Sigmoid colon (tissue), 7 donors: ENCODE measurements around the gene TMCC3. TPM values are rescaled to one million over a fixed set of nuclear protein-coding genes. Genes with fewer than 3 reads are reported as not detected.

Experiments used
- DNase-seq: peaks from one replicate; pipeline ENCODE4 v3.0.0-alpha.2; 2019
- H3K27ac ChIP-seq, 4 donors: fragments of 200-600 bp; sonication (generic); one replicate each; pipeline ENCODE4 v1.5.1; 2016 to 2019; ENCODE audit warnings: mild to moderate bottlenecking in 1 of 4
- H3K27me3 ChIP-seq, 3 donors: fragments of 200-600 bp; sonication (generic); one replicate each; pipeline ENCODE4 v1.5.1; 2019; ENCODE audit warnings: mild to moderate bottlenecking in 1 of 3
- H3K36me3 ChIP-seq, 4 donors: fragments of 200-600 bp; sonication (generic); one replicate each; pipeline ENCODE4 v1.5.1; 2016 to 2019
- H3K4me1 ChIP-seq, 4 donors: fragments of 200-600 bp; sonication (generic); one replicate each; pipeline ENCODE4 v1.5.1; 2017 to 2019
- H3K4me3 ChIP-seq, 4 donors: fragments of 200-600 bp; sonication (generic); one replicate each; pipeline ENCODE4 v1.5.1; 2017 to 2019; ENCODE audit warnings: mild to moderate bottlenecking in 2 of 4, moderate library complexity in 1 of 4
- H3K9me3 ChIP-seq, 4 donors: fragments of 200-600 bp in 3 of 4; sonication (generic) in 3 of 4; one replicate each; pipeline versions ENCODE4 v1.5.1 to v1.6.1; 2013 to 2019
- EP300 ChIP-seq, 4 donors: sonication (generic); formaldehyde crosslinking; IDR thresholded peaks; one replicate each; pipeline ENCODE4 v1.6.1; 2017; ENCODE audit warnings: antibody characterized with exemption in 4 of 4
- POLR2A ChIP-seq, 2 donors: fragments of 450-650 bp; IDR thresholded peaks; one replicate each; pipeline ENCODE4 v1.6.1; 2016; ENCODE audit warnings: antibody characterized with exemption in 2 of 2, mild to moderate bottlenecking in 2 of 2, moderate library complexity in 2 of 2
- POLR2AphosphoS5 ChIP-seq, 4 donors: sonication (generic); formaldehyde crosslinking; IDR thresholded peaks; one replicate each; pipeline ENCODE4 v1.6.1; 2017; ENCODE audit warnings: antibody characterized with exemption in 4 of 4
- WGBS, 2 donors: extraction: QIAGEN DNeasy Blood & Tissue Kit; methylation state at CpG; one replicate each; pipeline ENCODE4 v1.1.7; 2013; 5-methylcytosine and 5-hydroxymethylcytosine counted together
- intact Hi-C: fragments of 100-400 bp; cut with DNase I; formaldehyde crosslinking; loops from one replicate; pipeline ENCODE4 v1.15.1; 2023
- polyA plus RNA-seq, 3 donors: library from polyadenylated mRNA; stranded (reverse); fragments of 200-250 nt; gene quantifications; one replicate each; pipeline ENCODE4 v1.2.3, GENCODE V29; 2013
- total RNA-seq, 4 donors: library from RNA; depleted of rRNA; stranded (reverse); fragments of >200 nt; gene quantifications; one replicate each; pipeline ENCODE4 v1.1.0, GENCODE V29; 2016
- TF ChIP-seq, protein P1 (sequence below), 4 experiments: fragments of 450-650 bp in 3 of 4; fragments of 200-600 bp in 1 of 4; IDR thresholded peaks; one replicate each; pipeline ENCODE4 v1.5.1; 2016 to 2019; ENCODE audit warnings: antibody characterized with exemption in 4 of 4, mild to moderate bottlenecking in 3 of 4, moderate library complexity in 2 of 4
- donor health status: healthy with polysubstance abuse.
- donor health status: Bipolar disorder and iron deficiency.
- donor health status: healthy.

The TMCC3 gene
- total and polyA plus RNA-seq, 7 donors, result 4.9 to 44.9 (median 8.3) TPM

DNA sequence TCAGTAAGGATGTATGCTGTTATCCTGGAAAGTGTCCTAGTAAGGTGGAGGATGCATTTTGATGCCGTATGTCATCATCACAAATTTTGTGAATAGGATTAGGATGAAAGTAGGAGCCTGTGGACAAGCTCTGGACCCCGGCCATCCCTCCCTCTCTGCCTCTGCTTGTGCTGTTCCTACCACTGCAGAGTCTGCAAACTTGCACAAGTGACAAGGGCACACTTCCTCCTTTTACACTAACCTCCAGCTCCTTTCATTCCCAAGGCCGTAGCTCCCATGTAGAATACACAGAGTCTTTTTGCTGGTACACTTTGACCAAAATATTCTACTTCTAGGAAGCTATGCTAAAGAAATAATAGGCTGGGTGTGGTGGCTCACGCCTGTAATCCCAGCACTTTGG, 13.3 kb upstream of the TMCC3 start:
- no peaks in the 10 kb centered on the region for H3K36me3 ChIP-seq
- no peaks in the 10 kb centered on the region for H3K9me3 ChIP-seq
- intact Hi-C loops, result no loop called here
- H3K27me3 ChIP-seq, result no peaks in the 10 kb centered on the region
- peaks cover 0 to 11% (median 0%) of the 10 kb centered on the region in 4 donors for H3K4me1 ChIP-seq
- no peak overlapping the region for H3K4me3 ChIP-seq
- no peak overlapping the region for H3K27ac ChIP-seq
- TF ChIP-seq, protein P1, sequence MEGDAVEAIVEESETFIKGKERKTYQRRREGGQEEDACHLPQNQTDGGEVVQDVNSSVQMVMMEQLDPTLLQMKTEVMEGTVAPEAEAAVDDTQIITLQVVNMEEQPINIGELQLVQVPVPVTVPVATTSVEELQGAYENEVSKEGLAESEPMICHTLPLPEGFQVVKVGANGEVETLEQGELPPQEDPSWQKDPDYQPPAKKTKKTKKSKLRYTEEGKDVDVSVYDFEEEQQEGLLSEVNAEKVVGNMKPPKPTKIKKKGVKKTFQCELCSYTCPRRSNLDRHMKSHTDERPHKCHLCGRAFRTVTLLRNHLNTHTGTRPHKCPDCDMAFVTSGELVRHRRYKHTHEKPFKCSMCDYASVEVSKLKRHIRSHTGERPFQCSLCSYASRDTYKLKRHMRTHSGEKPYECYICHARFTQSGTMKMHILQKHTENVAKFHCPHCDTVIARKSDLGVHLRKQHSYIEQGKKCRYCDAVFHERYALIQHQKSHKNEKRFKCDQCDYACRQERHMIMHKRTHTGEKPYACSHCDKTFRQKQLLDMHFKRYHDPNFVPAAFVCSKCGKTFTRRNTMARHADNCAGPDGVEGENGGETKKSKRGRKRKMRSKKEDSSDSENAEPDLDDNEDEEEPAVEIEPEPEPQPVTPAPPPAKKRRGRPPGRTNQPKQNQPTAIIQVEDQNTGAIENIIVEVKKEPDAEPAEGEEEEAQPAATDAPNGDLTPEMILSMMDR (IDR thresholded peaks at IDR 0.05), result no peak
- TF ChIP-seq POLR2AphosphoS5 (IDR thresholded peaks at IDR 0.05), result no peak
- no peak for TF ChIP-seq POLR2A (IDR thresholded peaks at IDR 0.05)
- DNase-seq, result no peak
- 84 to 90% methylated on average over 4 of the region's 4 CpGs for WGBS, 2 donors

DNA sequence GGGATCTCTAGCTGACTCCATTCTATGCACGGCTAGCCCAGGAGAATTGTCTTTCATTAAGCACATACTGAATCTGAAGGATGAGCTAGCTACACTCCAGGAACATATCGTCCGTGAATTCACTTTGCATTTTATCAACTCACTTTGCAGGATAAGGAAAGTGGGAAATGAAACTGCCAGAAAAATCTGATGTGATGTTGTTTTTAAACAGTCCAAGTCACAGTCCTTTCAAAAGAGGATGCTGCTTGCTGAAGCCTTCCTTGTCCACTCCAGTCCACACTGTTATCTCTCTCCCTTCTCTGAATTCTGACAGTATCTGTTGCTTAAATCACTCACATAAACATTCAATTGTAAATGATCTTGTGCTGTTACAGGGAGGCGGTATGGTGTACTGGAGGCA, 12.7 kb upstream of the TMCC3 start:
- Histone ChIP-seq H3K9me3 (no peaks in the 10 kb centered on the region), H3K4me1 (peaks cover 0 to 11% (median 0%) of the 10 kb centered on the region in 4 donors), H3K36me3 (no peaks in the 10 kb centered on the region), H3K4me3 (no peak overlapping the region), H3K27ac (no peak overlapping the region), H3K27me3 (no peaks in the 10 kb centered on the region)
- intact Hi-C loops, result no loop called here
- WGBS, 2 donors, result 82 to 83% methylated on average over 4 of the region's 4 CpGs
- TF ChIP-seq POLR2AphosphoS5 (IDR thresholded peaks at IDR 0.05) (no peak), EP300 (IDR thresholded peaks at IDR 0.05) (no peak), POLR2A (IDR thresholded peaks at IDR 0.05) (no peak)
- TF ChIP-seq, protein P1 (IDR thresholded peaks at IDR 0.05), result no peak
- DNase-seq, result no peak

DNA sequence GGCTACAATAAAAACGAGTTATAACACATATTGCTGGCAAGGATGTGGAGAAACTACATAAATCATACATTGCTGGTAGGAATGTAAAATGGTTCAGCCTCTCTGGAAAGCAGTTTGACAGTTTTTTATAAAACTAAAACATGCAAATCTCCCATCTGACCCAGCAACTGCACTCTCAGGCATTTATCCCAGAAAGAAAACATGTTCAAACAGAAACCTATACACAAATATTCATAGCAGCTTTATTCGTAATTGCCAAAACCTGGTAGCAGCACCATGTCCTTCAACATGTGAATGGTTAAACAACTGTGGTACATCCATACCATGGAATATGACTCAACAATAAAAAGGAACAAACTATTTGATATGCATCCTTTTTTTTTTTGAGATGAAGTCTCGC, 10.1 kb upstream of the TMCC3 start:
- WGBS, 2 donors, result 71 to 78% methylated on average over 3 of the region's 3 CpGs

DNA sequence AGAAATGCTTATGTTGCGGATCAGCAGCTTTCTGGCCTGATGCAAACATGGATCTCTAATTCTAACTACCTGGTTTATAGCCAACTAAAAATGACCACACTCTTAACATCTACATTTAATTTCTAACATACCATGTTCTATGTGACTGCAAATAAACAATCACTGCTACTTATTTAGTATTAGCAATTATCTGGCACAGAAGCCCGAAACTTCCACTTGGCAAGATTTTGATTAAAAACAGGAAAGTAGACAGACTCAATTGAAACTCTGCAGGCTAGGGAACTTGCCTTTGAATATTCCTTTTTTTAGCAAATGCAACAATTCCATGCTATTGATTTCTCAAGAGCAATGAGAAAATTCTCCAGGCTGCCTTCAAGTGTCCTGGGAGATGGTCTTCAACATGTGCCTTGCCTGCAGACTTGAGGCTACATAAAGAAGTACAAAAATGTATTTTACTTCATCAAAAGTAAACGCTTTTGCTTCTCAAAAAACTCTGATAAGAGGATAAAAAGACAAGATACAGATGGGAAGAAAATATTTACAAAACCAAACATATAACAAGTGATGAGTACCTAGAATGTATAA, 9.1 kb upstream of the TMCC3 start:
- TF ChIP-seq POLR2A (IDR thresholded peaks at IDR 0.05), result no peak
- TF ChIP-seq, protein P1 (IDR thresholded peaks at IDR 0.05), result no peak
- TF ChIP-seq POLR2AphosphoS5 (IDR thresholded peaks at IDR 0.05), result no peak
- TF ChIP-seq EP300 (IDR thresholded peaks at IDR 0.05), result no peak
- Histone ChIP-seq H3K27me3 (no peaks in the 10 kb centered on the region), H3K4me1 (peaks cover 0 to 11% (median 0%) of the 10 kb centered on the region in 4 donors), H3K27ac (no peak overlapping the region), H3K9me3 (no peaks in the 10 kb centered on the region), H3K36me3 (no peaks in the 10 kb centered on the region), H3K4me3 (no peak overlapping the region)
- intact Hi-C loops, result no loop called here
- no peak for DNase-seq
- WGBS, 2 donors, result 87 to 92% methylated on average over 3 of the region's 3 CpGs

More for the DNA sequence above, 10.1 kb upstream of the TMCC3 start:
- intact Hi-C loops, result no loop called here
- Histone ChIP-seq H3K27me3 (no peaks in the 10 kb centered on the region), H3K9me3 (no peaks in the 10 kb centered on the region), H3K4me1 (peaks cover 0 to 11% (median 0%) of the 10 kb centered on the region in 4 donors), H3K27ac (no peak overlapping the region), H3K4me3 (no peak overlapping the region), H3K36me3 (no peaks in the 10 kb centered on the region)
- no peak for DNase-seq
- TF ChIP-seq, protein P1 (IDR thresholded peaks at IDR 0.05), result no peak
- no peak for TF ChIP-seq POLR2A (IDR thresholded peaks at IDR 0.05)
- TF ChIP-seq EP300 (IDR thresholded peaks at IDR 0.05), result no peak
- TF ChIP-seq POLR2AphosphoS5 (IDR thresholded peaks at IDR 0.05), result no peak

DNA sequence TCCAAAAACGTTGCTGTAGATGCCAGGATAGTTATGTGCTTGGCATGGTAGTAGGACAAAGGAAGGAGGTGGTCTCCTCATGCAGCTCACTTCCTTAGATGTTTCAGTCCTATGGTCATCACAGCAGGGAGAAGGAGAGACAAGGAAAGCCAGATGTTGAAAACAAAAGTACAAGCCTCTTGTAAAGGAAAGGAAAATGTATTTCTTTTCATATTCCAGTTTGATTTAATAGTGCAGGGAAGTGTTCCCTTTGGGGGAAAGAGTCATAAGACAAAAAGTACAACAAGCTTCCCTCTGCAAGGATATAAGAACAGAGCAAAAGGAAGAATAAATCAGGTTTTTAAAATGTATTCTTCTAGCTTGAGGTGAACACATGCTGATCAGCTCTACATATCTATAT, 8.6 kb upstream of the TMCC3 start:
- Histone ChIP-seq H3K4me1 (peaks cover 0 to 11% (median 0%) of the 10 kb centered on the region in 4 donors), H3K27me3 (no peaks in the 10 kb centered on the region), H3K27ac (no peak overlapping the region), H3K9me3 (no peaks in the 10 kb centered on the region), H3K4me3 (no peak overlapping the region), H3K36me3 (no peaks in the 10 kb centered on the region)
- intact Hi-C loops, result no loop called here
- no peak for TF ChIP-seq POLR2AphosphoS5 (IDR thresholded peaks at IDR 0.05)
- no peak for TF ChIP-seq POLR2A (IDR thresholded peaks at IDR 0.05)
- no peak for TF ChIP-seq EP300 (IDR thresholded peaks at IDR 0.05)
- TF ChIP-seq, protein P1 (IDR thresholded peaks at IDR 0.05), result no peak
- 16 to 27% methylated on average over 1 of the region's 1 CpG for WGBS, 2 donors
- no peak for DNase-seq
